Body of pancreas (tissue), 4 donors: ENCODE data around the gene ZNF516. TPM values are rescaled to one million over a fixed set of nuclear protein-coding genes. Genes with fewer than 3 reads are reported as not detected.

Source experiments
- ATAC-seq: fragments of 150-250 bp; one replicate; pipeline ENCODE4 v1.9.1; 2016
- DNase-seq, 4 donors: peaks; one replicate each; pipeline ENCODE4 v3.0.0-alpha.2; 2019
- H3K27ac ChIP-seq, 4 donors: fragments of 200-600 bp; sonication (generic); 1 replicate in 3 of 4; 2 replicates in 1 of 4; pipeline versions ENCODE4 v1.5.1 to v1.6.1; 2016 to 2019; ENCODE audit warnings: mild to moderate bottlenecking in 1 of 4, mixed read lengths in 1 of 4, moderate library complexity in 1 of 4
- H3K27me3 ChIP-seq, 2 donors: fragments of 200-600 bp; sonication (generic); one replicate each; pipeline ENCODE4 v1.6.0; 2016; ENCODE audit warnings: mild to moderate bottlenecking in 1 of 2
- H3K36me3 ChIP-seq, 2 donors: fragments of 200-600 bp; sonication (generic); replicated peaks in 1 of 2; 2 replicates each; pipeline ENCODE4 v1.5.1; 2016; ENCODE audit warnings: low read depth in 2 of 2; ENCODE audit not compliant: insufficient read depth in 1 of 2
- H3K4me1 ChIP-seq: fragments of 200-600 bp; sonication (generic); one replicate; pipeline ENCODE4 v1.6.0; 2016
- H3K4me3 ChIP-seq, 2 donors: fragments of 200-600 bp; sonication (generic); 1 replicate in 1 of 2; 2 replicates in 1 of 2; pipeline ENCODE4 v1.5.1; 2016 to 2019
- H3K9me3 ChIP-seq, 3 donors: fragments of 200-600 bp; sonication (generic); 1 replicate in 2 of 3; 2 replicates in 1 of 3; pipeline ENCODE4 v1.5.1; 2016
- POLR2A ChIP-seq, 3 donors: fragments of 450-650 bp; IDR thresholded peaks; one replicate each; pipeline ENCODE4 v1.6.1; 2016; ENCODE audit warnings: antibody characterized with exemption in 3 of 3, mild to moderate bottlenecking in 2 of 3
- WGBS, 2 donors: methylation state at CpG; one replicate each; pipeline ENCODE4 v1.1.5; 2017; 5-methylcytosine and 5-hydroxymethylcytosine counted together
- intact Hi-C: fragments of 100-400 bp; cut with DNase I; formaldehyde crosslinking; loops from one replicate; pipeline ENCODE4 v1.15.1; 2023
- total RNA-seq, 2 donors: library from RNA; depleted of rRNA; stranded (reverse); fragments of >200 nt; gene quantifications; one replicate each; pipeline ENCODE4 v1.1.0, GENCODE V29; 2016
- TF ChIP-seq, protein P1 (sequence below), 7 experiments: fragments of 450-650 bp in 4 of 7; fragments of 200-600 bp in 3 of 7; sonication (generic) in 3 of 7; IDR thresholded peaks; one replicate each; pipeline ENCODE4 v1.5.1; 2016 to 2019; ENCODE audit warnings: antibody characterized with exemption in 7 of 7

ZNF516 gene
- total RNA-seq, 2 donors from 2014 or later = 13.5 to 16.5 TPM

GRCh38 chr18:76392349-76392748 is 102.7 kb downstream of the ZNF516 start:
- Histone ChIP-seq H3K4me1 (peaks cover 10% of the 10 kb centered on the region), H3K36me3 (no peaks in the 10 kb centered on the region), H3K9me3 (no peaks in the 10 kb centered on the region), H3K27ac (no peak overlapping the region), H3K27me3 (no peaks in the 10 kb centered on the region), H3K4me3 (no peak overlapping the region)
- TF ChIP-seq, protein P1, sequence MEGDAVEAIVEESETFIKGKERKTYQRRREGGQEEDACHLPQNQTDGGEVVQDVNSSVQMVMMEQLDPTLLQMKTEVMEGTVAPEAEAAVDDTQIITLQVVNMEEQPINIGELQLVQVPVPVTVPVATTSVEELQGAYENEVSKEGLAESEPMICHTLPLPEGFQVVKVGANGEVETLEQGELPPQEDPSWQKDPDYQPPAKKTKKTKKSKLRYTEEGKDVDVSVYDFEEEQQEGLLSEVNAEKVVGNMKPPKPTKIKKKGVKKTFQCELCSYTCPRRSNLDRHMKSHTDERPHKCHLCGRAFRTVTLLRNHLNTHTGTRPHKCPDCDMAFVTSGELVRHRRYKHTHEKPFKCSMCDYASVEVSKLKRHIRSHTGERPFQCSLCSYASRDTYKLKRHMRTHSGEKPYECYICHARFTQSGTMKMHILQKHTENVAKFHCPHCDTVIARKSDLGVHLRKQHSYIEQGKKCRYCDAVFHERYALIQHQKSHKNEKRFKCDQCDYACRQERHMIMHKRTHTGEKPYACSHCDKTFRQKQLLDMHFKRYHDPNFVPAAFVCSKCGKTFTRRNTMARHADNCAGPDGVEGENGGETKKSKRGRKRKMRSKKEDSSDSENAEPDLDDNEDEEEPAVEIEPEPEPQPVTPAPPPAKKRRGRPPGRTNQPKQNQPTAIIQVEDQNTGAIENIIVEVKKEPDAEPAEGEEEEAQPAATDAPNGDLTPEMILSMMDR (IDR thresholded peaks at IDR 0.05) = no peak
- no peak for TF ChIP-seq POLR2A (IDR thresholded peaks at IDR 0.05)
- ATAC-seq (no peak), DNase-seq (no peak)
- 64 to 67% methylated on average over 5 of the region's 5 CpGs for WGBS, 2 donors
- intact Hi-C loops = no loop called here

DNA sequence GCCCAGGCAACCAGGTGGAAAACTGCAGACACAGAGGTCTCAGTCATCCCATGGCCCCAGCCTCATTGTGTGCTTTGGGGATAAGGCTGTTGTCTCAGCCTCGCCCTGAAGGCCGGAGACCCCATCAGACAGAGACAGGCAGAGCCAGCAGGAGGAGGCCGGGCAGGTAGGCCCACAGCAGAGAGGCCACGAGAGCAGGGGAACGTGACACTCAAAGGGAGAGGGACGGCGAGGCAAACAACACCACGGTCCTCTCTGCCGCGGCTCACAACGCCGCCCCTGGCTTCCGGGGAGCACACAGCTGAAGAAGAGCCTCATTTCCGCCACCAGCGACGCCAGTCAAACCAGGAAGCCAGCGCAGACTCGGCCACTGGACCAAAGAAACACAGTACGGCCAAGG is 103.3 kb downstream of the ZNF516 start:
- intact Hi-C loops = no loop called here
- H3K36me3 ChIP-seq = no peaks in the 10 kb centered on the region
- WGBS, 2 donors = 92% methylated on average over 15 to 19 of the region's 19 CpGs
- peaks cover 10% of the 10 kb centered on the region for H3K4me1 ChIP-seq
- TF ChIP-seq POLR2A (IDR thresholded peaks at IDR 0.05) = no peak
- TF ChIP-seq, protein P1 (IDR thresholded peaks at IDR 0.05) = no peak
- ATAC-seq (no peak), DNase-seq (no peak)
- no peaks in the 10 kb centered on the region for H3K27me3 ChIP-seq
- H3K9me3 ChIP-seq = no peaks in the 10 kb centered on the region
- no peak overlapping the region for H3K27ac ChIP-seq
- no peak overlapping the region for H3K4me3 ChIP-seq

DNA sequence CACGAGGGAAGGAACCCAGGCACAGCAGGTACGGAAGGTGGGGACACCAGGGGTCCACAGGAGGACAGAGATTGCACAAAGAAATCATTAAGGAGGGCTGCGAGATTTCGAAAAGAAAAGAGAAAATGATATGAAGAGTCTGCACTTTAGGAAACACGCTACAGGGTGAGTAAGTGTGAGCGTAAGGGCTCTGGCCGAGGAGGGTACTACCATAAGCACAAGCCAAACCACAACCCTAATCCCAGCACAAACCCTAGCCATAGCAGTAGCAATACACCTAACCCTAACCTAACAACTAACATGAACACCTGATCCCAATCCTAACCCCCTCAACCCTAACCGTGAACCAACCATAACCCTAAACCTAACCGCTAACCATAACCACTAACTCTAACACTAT is 104.0 kb downstream of the ZNF516 start:
- H3K4me3 ChIP-seq = no peak overlapping the region
- TF ChIP-seq, protein P1 (IDR thresholded peaks at IDR 0.05) = no peak
- no peak for TF ChIP-seq POLR2A (IDR thresholded peaks at IDR 0.05)
- WGBS, 2 donors = 85 to 88% methylated on average over 9 of the region's 9 CpGs
- peaks cover 10% of the 10 kb centered on the region for H3K4me1 ChIP-seq
- DNase-seq = no peak
- no peaks in the 10 kb centered on the region for H3K36me3 ChIP-seq
- intact Hi-C loops = no loop called here
- ATAC-seq = no peak
- H3K27me3 ChIP-seq = no peaks in the 10 kb centered on the region
- no peaks in the 10 kb centered on the region for H3K9me3 ChIP-seq
- no peak overlapping the region for H3K27ac ChIP-seq

DNA sequence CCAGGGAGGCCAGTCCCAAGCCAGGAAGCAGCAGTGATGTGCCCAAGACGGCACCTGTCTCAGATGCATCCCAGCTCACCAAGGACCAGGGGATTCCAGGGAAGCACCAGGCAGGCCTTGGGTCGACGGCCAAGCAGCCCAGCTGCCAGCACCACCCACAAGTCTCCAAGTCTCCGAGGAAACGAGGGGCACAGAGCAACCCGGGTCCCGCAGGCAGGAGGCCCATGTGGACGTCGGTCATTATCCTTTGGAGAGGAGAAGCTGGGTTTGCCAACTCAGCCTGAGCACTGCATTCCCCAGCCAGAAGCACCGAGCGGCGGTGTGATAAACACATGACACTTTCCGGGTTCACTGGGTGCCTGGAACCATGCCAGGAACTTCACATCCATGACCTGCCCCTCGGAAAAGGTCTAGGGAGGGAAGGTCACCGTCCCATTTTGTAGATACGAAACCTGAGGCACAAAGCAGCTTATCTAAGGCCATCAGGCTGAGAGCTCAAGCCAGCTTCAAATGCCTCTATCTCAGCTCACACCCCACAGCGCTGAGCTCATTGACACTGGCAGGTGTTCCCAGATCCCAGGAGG is 104.5 kb downstream of the ZNF516 start:
- peak in 1 of 4 donors; percentile 22 for DNase-seq
- H3K36me3 ChIP-seq = no peaks in the 10 kb centered on the region
- no peaks in the 10 kb centered on the region for H3K27me3 ChIP-seq
- no peak for TF ChIP-seq POLR2A (IDR thresholded peaks at IDR 0.05)
- TF ChIP-seq, protein P1 (IDR thresholded peaks at IDR 0.05) = no peak
- WGBS, 2 donors = 54% methylated on average over 9 to 17 of the region's 17 CpGs
- ATAC-seq = no peak
- H3K27ac ChIP-seq = no peak overlapping the region
- no peaks in the 10 kb centered on the region for H3K9me3 ChIP-seq
- H3K4me1 ChIP-seq = peaks cover 10% of the 10 kb centered on the region
- intact Hi-C loops = no loop called here
- H3K4me3 ChIP-seq = no peak overlapping the region

- Histone ChIP-seq H3K4me1 (peaks cover 10% of the 10 kb centered on the region), H3K27ac (no peak overlapping the region), H3K36me3 (no peaks in the 10 kb centered on the region), H3K27me3 (no peaks in the 10 kb centered on the region), H3K4me3 (no peak overlapping the region), H3K9me3 (no peaks in the 10 kb centered on the region)
- 64 to 86% methylated on average over 11 of the region's 11 CpGs for WGBS, 2 donors
- DNase-seq (no peak), ATAC-seq (no peak)
- intact Hi-C loops = no loop called here
- TF ChIP-seq POLR2A (IDR thresholded peaks at IDR 0.05) = no peak
- TF ChIP-seq, protein P1 (IDR thresholded peaks at IDR 0.05) = no peak
Observed at GRCh38 chr18:76389716-76390115, 105.3 kb downstream of the ZNF516 start.
